ENCODE measurements around the gene ARHGAP29. TPM values are rescaled to one million over a fixed set of nuclear protein-coding genes. Genes with fewer than 3 reads are reported as not detected.

The ARHGAP29 gene
- total RNA-seq, 1 donor from 2014 or later = 19.9 TPM

DNA sequence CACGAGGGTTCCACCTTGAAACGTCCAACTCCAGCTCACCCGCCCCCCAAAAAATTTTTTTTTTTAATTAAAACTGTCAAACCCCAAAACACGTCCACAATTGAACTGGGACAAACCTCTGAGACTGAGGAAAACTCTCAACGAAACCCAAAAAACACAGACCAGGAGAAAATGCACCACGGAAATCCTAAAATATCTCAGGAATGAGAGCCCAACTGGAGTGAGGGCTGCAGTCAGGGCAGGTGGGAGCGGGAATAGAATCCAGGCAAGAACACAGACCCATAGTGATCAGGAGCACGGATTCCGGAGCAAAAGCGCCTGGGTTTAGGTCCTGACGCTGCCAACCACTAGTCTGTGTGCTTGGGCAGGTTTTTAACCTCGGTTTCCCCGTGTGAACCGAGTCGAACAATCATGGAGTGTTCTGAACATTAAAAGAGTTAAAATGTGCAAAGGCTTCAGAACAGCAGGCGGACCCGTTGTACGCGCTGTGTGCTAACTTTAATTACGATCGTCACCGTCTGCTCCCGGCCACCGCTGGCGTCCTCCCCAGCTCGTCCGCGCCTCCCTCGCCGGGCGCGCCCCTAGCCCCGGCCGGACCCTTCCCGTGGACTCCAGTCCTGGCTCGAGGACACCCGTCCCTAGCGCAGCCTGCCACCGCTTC, 624 bp downstream of the ARHGAP29 start:
- H3K79me2 ChIP-seq (ENCODE audit: insufficient read depth, low read length) = peaks cover 97% of the 10 kb centered on the region
- no peaks in the 10 kb centered on the region for H3K36me3 ChIP-seq (ENCODE audit: insufficient read depth, low read length)
- H3K4me1 Mint-ChIP-seq (ENCODE audit: low read depth, unreplicated experiment) = peaks cover 12% of the 10 kb centered on the region
- H3K4me2 ChIP-seq (ENCODE audit: low read length) = peak overlapping the region; percentile 91
- TF ChIP-seq, protein P1, sequence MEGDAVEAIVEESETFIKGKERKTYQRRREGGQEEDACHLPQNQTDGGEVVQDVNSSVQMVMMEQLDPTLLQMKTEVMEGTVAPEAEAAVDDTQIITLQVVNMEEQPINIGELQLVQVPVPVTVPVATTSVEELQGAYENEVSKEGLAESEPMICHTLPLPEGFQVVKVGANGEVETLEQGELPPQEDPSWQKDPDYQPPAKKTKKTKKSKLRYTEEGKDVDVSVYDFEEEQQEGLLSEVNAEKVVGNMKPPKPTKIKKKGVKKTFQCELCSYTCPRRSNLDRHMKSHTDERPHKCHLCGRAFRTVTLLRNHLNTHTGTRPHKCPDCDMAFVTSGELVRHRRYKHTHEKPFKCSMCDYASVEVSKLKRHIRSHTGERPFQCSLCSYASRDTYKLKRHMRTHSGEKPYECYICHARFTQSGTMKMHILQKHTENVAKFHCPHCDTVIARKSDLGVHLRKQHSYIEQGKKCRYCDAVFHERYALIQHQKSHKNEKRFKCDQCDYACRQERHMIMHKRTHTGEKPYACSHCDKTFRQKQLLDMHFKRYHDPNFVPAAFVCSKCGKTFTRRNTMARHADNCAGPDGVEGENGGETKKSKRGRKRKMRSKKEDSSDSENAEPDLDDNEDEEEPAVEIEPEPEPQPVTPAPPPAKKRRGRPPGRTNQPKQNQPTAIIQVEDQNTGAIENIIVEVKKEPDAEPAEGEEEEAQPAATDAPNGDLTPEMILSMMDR (IDR thresholded peaks at IDR 0.05; ENCODE audit: insufficient read depth, low read depth, low read length) = no peak
- TF ChIP-seq EZH2 (IDR thresholded peaks at IDR 0.05; ENCODE audit: insufficient read depth, low read length) = no peak
- no peaks in the 10 kb centered on the region for H3K36me3 Mint-ChIP-seq (ENCODE audit: low read depth, unreplicated experiment)
- H4K20me1 ChIP-seq (ENCODE audit: insufficient read depth, low read length) = peaks cover 38% of the 10 kb centered on the region
- peak overlapping the region; percentile 91 for H3K4me3 ChIP-seq (ENCODE audit: insufficient read depth, low read depth, low read length)
- peak overlapping the region; percentile 43 for H3K27ac Mint-ChIP-seq (ENCODE audit: unreplicated experiment)
- peak; percentile 43 for DNase-seq (ENCODE audit: low read depth)
- peak overlapping the region; percentile 34 for H2AFZ ChIP-seq (ENCODE audit: low read depth, low read length)
- H3K27me3 Mint-ChIP-seq (ENCODE audit: low read depth, unreplicated experiment) = peaks cover 8% of the 10 kb centered on the region
- H3K27me3 ChIP-seq (ENCODE audit: insufficient read depth, low read length) = no peaks in the 10 kb centered on the region
- peak overlapping the region; percentile 90 for H3K4me3 Mint-ChIP-seq (ENCODE audit: unreplicated experiment)
- H3K9me3 ChIP-seq (ENCODE audit: insufficient read depth, low read depth, low read length) = no peaks in the 10 kb centered on the region
- H3K27ac ChIP-seq (ENCODE audit: low read depth, low read length) = peak overlapping the region; percentile 81
- H3K4me1 ChIP-seq (ENCODE audit: insufficient read depth, low read length) = peaks cover 19% of the 10 kb centered on the region
- no peak for FAIRE-seq
- no peaks in the 10 kb centered on the region for H3K9me3 Mint-ChIP-seq (ENCODE audit: unreplicated experiment)
- peak overlapping the region; percentile 92 for H3K9ac ChIP-seq (ENCODE audit: low read length)

DNA sequence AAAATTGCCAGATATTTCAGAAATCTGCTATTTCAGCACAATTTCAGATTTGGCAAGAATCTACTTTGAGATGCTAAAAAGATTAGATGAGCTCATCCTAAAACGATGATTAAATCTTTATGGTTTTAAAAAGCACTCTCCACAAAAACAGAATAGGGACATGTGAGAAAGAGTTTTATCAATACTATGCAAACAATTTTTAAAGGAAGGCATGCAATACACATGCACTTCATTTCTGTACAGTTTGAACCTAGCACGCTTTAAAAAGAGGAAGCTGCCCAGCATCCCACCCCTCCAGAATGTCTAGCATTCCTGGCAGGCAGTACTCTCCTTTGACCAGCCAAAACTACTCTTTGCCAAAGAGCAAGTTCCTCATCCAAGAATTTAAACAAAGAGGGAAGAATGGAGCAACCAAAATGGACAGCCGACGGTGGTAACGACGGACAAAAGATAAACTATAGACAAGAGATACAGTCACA, 1.3 kb downstream of the ARHGAP29 start:
- Histone ChIP-seq H3K9me3 (ENCODE audit: insufficient read depth, low read depth, low read length) (no peaks in the 10 kb centered on the region), H3K36me3 (ENCODE audit: insufficient read depth, low read length) (no peaks in the 10 kb centered on the region), H4K20me1 (ENCODE audit: insufficient read depth, low read length) (peaks cover 38% of the 10 kb centered on the region), H2AFZ (ENCODE audit: low read depth, low read length) (no peak overlapping the region), H3K4me1 (ENCODE audit: insufficient read depth, low read length) (peaks cover 26% of the 10 kb centered on the region), H3K4me2 (ENCODE audit: low read length) (peak overlapping the region; percentile 91), H3K9ac (ENCODE audit: low read length) (peak overlapping the region; percentile 92), H3K79me2 (ENCODE audit: insufficient read depth, low read length) (peaks cover 99% of the 10 kb centered on the region), H3K4me3 (ENCODE audit: insufficient read depth, low read depth, low read length) (peak overlapping the region; percentile 91), H3K27me3 (ENCODE audit: insufficient read depth, low read length) (no peaks in the 10 kb centered on the region), H3K27ac (ENCODE audit: low read depth, low read length) (peak overlapping the region; percentile 81)
- peak overlapping the region; percentile 53 for H3K27ac Mint-ChIP-seq (ENCODE audit: unreplicated experiment)
- no peaks in the 10 kb centered on the region for H3K9me3 Mint-ChIP-seq (ENCODE audit: unreplicated experiment)
- H3K4me1 Mint-ChIP-seq (ENCODE audit: low read depth, unreplicated experiment) = peaks cover 17% of the 10 kb centered on the region
- DNase-seq (ENCODE audit: low read depth) = peak; percentile 52
- H3K4me3 Mint-ChIP-seq (ENCODE audit: unreplicated experiment) = peak overlapping the region; percentile 90
- peak; percentile 73 for FAIRE-seq
- TF ChIP-seq, protein P1 (IDR thresholded peaks at IDR 0.05; ENCODE audit: insufficient read depth, low read depth, low read length) = no peak
- no peak for TF ChIP-seq EZH2 (IDR thresholded peaks at IDR 0.05; ENCODE audit: insufficient read depth, low read length)
- peaks cover 8% of the 10 kb centered on the region for H3K27me3 Mint-ChIP-seq (ENCODE audit: low read depth, unreplicated experiment)
- no peaks in the 10 kb centered on the region for H3K36me3 Mint-ChIP-seq (ENCODE audit: low read depth, unreplicated experiment)

Data from astrocyte (in vitro differentiated cells and primary cell).